ENCODE data around the gene GLMP. TPM values are rescaled to one million over a fixed set of nuclear protein-coding genes. Genes with fewer than 3 reads are reported as not detected.

The GLMP gene
- total and polyA plus RNA-seq, 2 donors (not counting 3 experiments of a cell fraction or from before 2014, with no cell fraction given): 84.3 to 109 TPM

- intact Hi-C loops (cut with micrococcal nuclease) (no loop called here), dilution Hi-C loops (cut with MboI; ENCODE audit: extremely low pct_ligation_motif_present, low sequenced_read_pairs) (no loop called here)
- Histone ChIP-seq H3K4me2 (ENCODE audit: insufficient read depth, low read length) (no peak overlapping the region), H3K9ac (replicated peaks; ENCODE audit: extremely low read depth, insufficient read depth, low read length) (no peak overlapping the region), H3K27ac (ENCODE audit: insufficient read depth, low read depth, low read length) (no peak overlapping the region), H3K9me1 (replicated peaks; ENCODE audit: control insufficient read depth, extremely low read depth, insufficient read depth, low read length) (no peaks in the 10 kb centered on the region), H2AFZ (ENCODE audit: low read depth, low read length) (no peak overlapping the region), H4K20me1 (replicated peaks; ENCODE audit: control insufficient read depth, extremely low read depth, insufficient read depth, low read length) (no peaks in the 10 kb centered on the region), H3K9me3 (replicated peaks; ENCODE audit: control insufficient read depth, insufficient read depth, low read length) (no peaks in the 10 kb centered on the region), H3K27me3 (ENCODE audit: control insufficient read depth in 2 of 2, insufficient read depth in 2 of 2, low read length in 2 of 2) (peaks cover 0 to 4% of the 10 kb centered on the region in 2 experiments), H3K79me2 (ENCODE audit: control insufficient read depth, insufficient read depth, low read length) (no peaks in the 10 kb centered on the region), H3K4me3 (replicated peaks in 1 of 3; ENCODE audit: insufficient read depth in 1 of 3, low read depth in 1 of 3, low read length in 3 of 3) (no peak overlapping the region), H3K36me3 (ENCODE audit: control insufficient read depth in 2 of 2, extremely low read depth in 1 of 2, insufficient read depth in 2 of 2, low read length in 2 of 2) (peaks cover 4 to 28% of the 10 kb centered on the region in 2 experiments), H3K4me1 (ENCODE audit: control insufficient read depth, extremely low read depth, insufficient read depth, low read length) (peaks cover 11% of the 10 kb centered on the region)
- DNase-seq (ENCODE audit: low read depth, low spot score): no peak
- no TSS peak for BruUV-seq (replicated peaks)
- CTCF ChIA-PET: interaction anchor here (1.6 to 3.8 kb wide), 3 partner anchors 14 to 101 kb away, joined by 3 to 17 read pairs (median 7); no protein-coding TSS in a partner anchor
- no peak for FAIRE-seq
- POLR2A ChIA-PET: no interaction called here
- peak; percentile 54 for TF ChIP-seq POLR2A (IDR thresholded peaks at IDR 0.05; ENCODE audit: low read depth, low read length)
- no peak for TF ChIP-seq POLR2AphosphoS5 (IDR thresholded peaks at IDR 0.05; ENCODE audit: insufficient read depth, low read depth, low read length)
These were observed 48.6 kb downstream of the GLMP start for GRCh38 chr1:156246781-156247459.

GRCh38 chr1:156246241-156246780 is 49.2 kb downstream of the GLMP start:
- no peaks in the 10 kb centered on the region for H3K9me3 ChIP-seq (replicated peaks; ENCODE audit: control insufficient read depth, insufficient read depth, low read length)
- peak overlapping the region; percentile 12 for H2AFZ ChIP-seq (ENCODE audit: low read depth, low read length)
- no peak overlapping the region for H3K4me2 ChIP-seq (ENCODE audit: insufficient read depth, low read length)
- BruUV-seq (replicated peaks): no TSS peak
- dilution Hi-C loops (cut with MboI; ENCODE audit: extremely low pct_ligation_motif_present, low sequenced_read_pairs) (no loop called here), intact Hi-C loops (cut with micrococcal nuclease) (no loop called here)
- peaks cover 3 to 22% of the 10 kb centered on the region in 2 experiments for H3K36me3 ChIP-seq (ENCODE audit: control insufficient read depth in 2 of 2, extremely low read depth in 1 of 2, insufficient read depth in 2 of 2, low read length in 2 of 2)
- no peaks in the 10 kb centered on the region for H3K79me2 ChIP-seq (ENCODE audit: control insufficient read depth, insufficient read depth, low read length)
- no peaks in the 10 kb centered on the region for H4K20me1 ChIP-seq (replicated peaks; ENCODE audit: control insufficient read depth, extremely low read depth, insufficient read depth, low read length)
- FAIRE-seq (no peak), DNase-seq (ENCODE audit: low read depth, low spot score) (no peak)
- ChIA-PET POLR2A (interaction anchor here (1.2 kb wide), 1 partner anchor 13 kb away, joined by 4 read pairs; no protein-coding TSS in a partner anchor), CTCF (interaction anchor here (1.7 to 3.8 kb wide), 3 partner anchors 12 to 101 kb away, joined by 7 to 17 read pairs (median 12); no protein-coding TSS in a partner anchor)
- TF ChIP-seq MYC (IDR thresholded peaks at IDR 0.05; ENCODE audit: low read depth, low read length): no peak
- no peak for TF ChIP-seq POLR2AphosphoS5 (IDR thresholded peaks at IDR 0.05; ENCODE audit: insufficient read depth, low read depth, low read length)
- no peak for TF ChIP-seq GATA2 (IDR thresholded peaks at IDR 0.05; ENCODE audit: insufficient read depth, insufficient read length, low read depth, low read length)
- no peak for TF ChIP-seq JUN (IDR thresholded peaks at IDR 0.05; ENCODE audit: borderline replicate concordance, insufficient read depth, insufficient read length, low read depth)
- no peak for TF ChIP-seq EZH2 (IDR thresholded peaks at IDR 0.05; ENCODE audit: borderline replicate concordance, low read depth, low read length, severe bottlenecking)
- no peak for TF ChIP-seq CTCF (IDR thresholded peaks at IDR 0.05; ENCODE audit: extremely low read depth in 1 of 2, insufficient read depth in 1 of 2, low read depth in 1 of 2, low read length in 2 of 2)
- TF ChIP-seq FOS (IDR thresholded peaks at IDR 0.05; ENCODE audit: borderline replicate concordance, insufficient read depth, low read length): no peak
- TF ChIP-seq POLR2A (IDR thresholded peaks at IDR 0.05; ENCODE audit: low read depth, low read length): no peak
- TF ChIP-seq MAX (IDR thresholded peaks at IDR 0.05; ENCODE audit: insufficient read depth, insufficient read length): no peak
- H3K4me1 ChIP-seq (ENCODE audit: control insufficient read depth, extremely low read depth, insufficient read depth, low read length): peaks cover 9% of the 10 kb centered on the region
- no peak overlapping the region for H3K4me3 ChIP-seq (replicated peaks in 1 of 3; ENCODE audit: insufficient read depth in 1 of 3, low read depth in 1 of 3, low read length in 3 of 3)
- H3K27me3 ChIP-seq (ENCODE audit: control insufficient read depth in 2 of 2, insufficient read depth in 2 of 2, low read length in 2 of 2): peaks cover 0 to 4% of the 10 kb centered on the region in 2 experiments
- no peak overlapping the region for H3K27ac ChIP-seq (ENCODE audit: insufficient read depth, low read depth, low read length)
- no peak overlapping the region for H3K9ac ChIP-seq (replicated peaks; ENCODE audit: extremely low read depth, insufficient read depth, low read length)
- no peaks in the 10 kb centered on the region for H3K9me1 ChIP-seq (replicated peaks; ENCODE audit: control insufficient read depth, extremely low read depth, insufficient read depth, low read length)

Data from endothelial cell of umbilical vein (primary cell).